HG03442 (cell line): Measurements from ENCODE around the gene ATP10A.
"Not testable (repeated sequence)": the region's sequence is repeated elsewhere in the genome, so short reads cannot be mapped to it uniquely, and the experiment has no call there.

Source experiments
- ATAC-seq: cut with Tn5 transposase; IDR thresholded peaks from one replicate; pipeline ENCODE4 v1.9.1; 2021; ENCODE audit warnings: mild to moderate bottlenecking, moderate library complexity; ENCODE audit not compliant: unreplicated experiment

The ATP10A gene

GRCh38 chr15:25670621-25671020 is 192.5 kb downstream of the ATP10A start:
- ATAC-seq: no peak

GRCh38 chr15:25670025-25670554 is 193.0 kb downstream of the ATP10A start:
- no peak for ATAC-seq

DNA sequence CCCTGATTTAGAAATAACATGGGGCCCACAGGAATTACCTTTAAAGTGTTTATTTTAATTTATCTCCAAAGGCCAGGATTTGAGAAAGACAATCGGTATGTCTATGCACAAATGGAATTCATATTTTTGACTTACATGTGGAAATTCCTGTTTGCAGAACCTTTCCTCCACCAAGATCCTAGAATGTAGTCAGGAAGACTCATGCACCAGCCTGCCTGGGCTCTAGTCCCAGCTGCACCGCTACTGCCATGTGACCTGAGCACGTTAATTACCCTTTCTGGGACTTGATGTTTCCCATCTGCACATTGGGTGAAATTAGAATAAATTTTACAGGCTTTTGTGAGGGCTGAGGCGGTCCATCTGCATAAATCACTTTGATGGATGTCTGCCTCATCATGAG is 194.2 kb downstream of the ATP10A start:
- ATAC-seq: no peak

GRCh38 chr15:25668236-25668795 is 194.8 kb downstream of the ATP10A start:
- no peak for ATAC-seq

DNA sequence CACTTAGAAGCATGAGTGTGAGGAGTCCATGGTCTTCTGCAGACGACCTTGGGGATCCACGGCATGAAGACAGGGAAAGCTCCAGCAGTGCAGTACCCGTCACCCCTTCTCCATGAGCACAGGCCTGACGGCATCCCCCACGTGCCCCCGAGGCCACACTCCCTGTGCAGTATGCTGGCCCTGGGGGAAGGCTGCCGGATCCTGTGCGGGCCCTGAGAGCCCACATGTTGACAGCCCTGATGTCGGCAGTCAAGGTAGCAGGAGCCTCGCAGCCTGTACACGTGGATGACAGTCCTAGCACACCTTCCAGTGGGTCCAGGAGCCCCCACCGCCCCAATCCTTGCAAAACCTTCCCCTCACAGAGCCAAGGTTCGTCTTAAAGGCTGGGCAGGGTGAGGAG is 195.3 kb downstream of the ATP10A start:
- no peak for ATAC-seq

DNA sequence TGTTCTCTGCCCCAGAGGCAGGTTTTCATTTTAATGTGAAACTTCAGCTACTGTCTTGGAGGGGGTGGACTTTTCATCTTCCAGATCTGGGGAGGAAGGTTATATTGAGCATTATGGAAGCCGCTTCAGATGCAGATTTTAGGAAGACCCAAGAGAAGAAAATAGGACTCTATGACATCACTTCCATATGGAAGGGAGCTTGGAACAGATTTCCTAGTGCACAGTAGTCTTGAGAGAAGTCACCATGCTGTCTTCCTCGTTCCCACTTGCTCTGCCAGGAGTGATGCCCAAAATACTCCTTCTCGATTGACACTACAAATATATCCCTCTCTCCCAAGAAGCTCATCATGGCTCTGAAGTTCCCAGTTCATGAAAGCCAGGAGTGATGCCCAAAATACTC is 197.2 kb downstream of the ATP10A start:
- no peak for ATAC-seq

DNA sequence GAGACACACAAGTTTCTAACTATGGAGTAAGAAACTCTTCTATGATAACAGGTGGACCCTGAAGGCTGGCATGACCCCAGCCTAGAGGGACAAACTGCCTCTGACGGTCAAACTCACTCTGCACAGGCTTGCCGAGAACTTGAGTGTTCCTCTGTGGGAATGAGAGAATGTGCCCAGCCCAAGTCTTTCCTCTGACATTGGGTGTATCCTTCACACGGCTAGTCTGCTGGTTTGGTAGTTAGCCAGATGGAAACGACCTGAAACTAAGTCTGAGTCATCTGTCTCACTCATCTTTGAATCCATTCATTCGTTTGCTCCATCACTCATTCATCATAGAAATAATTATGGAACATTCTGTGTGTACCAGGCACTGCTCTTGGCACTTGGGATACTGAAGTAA is 198.4 kb downstream of the ATP10A start:
- ATAC-seq: no peak

GRCh38 chr15:25663515-25663914 is 199.6 kb downstream of the ATP10A start:
- no peak for ATAC-seq

- ATAC-seq: no peak
Observed at GRCh38 chr15:25661898-25662297, 201.2 kb downstream of the ATP10A start.

DNA sequence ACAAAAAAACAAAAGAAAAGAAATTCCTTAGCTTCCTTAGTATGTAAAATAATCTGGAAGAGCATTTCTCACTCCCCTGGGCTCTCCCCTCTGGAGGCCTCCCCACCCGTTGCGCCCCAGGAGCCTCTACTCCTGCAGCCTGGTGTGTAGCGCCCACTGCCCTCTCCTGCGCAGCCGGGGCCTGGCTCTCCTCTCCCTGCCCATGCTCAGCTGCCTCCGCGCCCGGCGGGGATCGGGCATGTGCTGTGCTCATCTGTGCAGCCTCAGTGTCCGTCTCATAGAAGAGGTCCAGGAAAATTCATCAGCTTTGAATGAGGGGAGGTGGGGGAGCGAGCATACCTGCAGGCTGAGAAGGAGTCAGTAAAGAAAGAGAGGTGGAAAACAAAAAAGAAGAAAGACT is 203.9 kb downstream of the ATP10A start:
- ATAC-seq: no peak

GRCh38 chr15:25658560-25658959 is 204.6 kb downstream of the ATP10A start:
- no peak for ATAC-seq

GRCh38 chr15:25655207-25655948 is 207.7 kb downstream of the ATP10A start:
- no peak for ATAC-seq

- ATAC-seq: no peak
Observed at GRCh38 chr15:25653371-25653770, 209.8 kb downstream of the ATP10A start.

DNA sequence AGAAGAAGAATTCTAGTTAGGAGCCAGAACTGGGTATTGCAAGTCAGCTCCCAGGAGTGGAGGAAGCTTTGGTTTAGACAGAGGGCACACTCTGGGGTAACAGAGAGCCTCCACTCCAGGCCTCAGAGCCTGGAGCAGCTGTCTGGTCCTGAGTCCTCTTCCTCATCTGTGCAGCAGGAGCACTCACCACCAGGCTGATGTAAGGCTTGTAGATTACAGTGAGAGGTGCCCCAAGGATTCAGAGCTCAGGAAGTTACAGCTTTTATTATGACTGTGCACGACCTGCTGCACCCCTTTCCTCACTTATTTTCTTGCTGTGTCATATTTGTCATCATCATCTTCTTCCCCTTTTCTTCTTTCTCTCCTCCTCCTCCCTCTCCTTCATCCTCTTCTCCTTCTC is 210.4 kb downstream of the ATP10A start:
- ATAC-seq: no peak

DNA sequence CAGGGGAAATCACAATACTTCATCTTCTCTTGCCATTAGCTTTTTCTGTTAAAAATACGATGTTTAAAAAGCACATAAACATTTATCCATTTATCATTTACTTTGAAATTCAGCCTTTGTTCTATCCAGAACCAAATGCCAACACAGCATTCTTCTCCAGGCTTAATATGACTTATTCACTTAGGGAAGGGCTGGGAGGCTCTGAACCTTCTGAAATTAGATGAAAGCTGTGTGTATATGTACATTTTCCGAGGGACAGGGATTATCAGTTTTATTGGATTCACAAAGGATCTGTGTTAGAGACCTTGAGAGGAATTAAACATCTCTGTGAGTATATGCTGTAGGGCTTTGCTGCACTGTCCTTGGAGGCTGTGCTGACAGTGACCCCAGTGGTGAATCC is 213.7 kb downstream of the ATP10A start:
- ATAC-seq: no peak

- no peak for ATAC-seq
Observed at GRCh38 chr15:25643120-25643519, 220.0 kb downstream of the ATP10A start.

DNA sequence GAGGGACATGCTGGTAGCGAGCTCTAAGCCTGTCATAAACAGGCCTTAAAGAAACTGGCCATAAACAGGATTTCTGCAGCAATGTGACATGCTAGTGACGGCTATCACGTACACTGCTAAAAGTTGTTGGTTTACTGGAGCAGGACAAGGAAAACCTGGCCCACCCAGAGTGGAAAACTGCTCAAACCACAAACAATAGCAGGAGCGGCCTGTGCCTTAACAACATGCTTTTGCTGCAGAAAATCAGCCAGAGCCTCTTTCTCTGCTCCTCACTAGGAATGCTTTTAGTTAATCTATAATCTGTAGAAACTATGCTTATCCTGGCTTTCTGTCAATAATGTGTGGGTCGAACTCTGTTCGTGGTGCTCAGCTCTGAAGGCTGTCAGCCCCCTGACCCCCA is 221.4 kb downstream of the ATP10A start:
- no peak for ATAC-seq

- no peak for ATAC-seq
Observed at GRCh38 chr15:25641361-25641760, 221.8 kb downstream of the ATP10A start.

- ATAC-seq: not testable (repeated sequence)
Observed at GRCh38 chr15:25640959-25641358, 222.2 kb downstream of the ATP10A start.

GRCh38 chr15:25640381-25640780 is 222.7 kb downstream of the ATP10A start:
- no peak for ATAC-seq

GRCh38 chr15:25636486-25636885 is 226.6 kb downstream of the ATP10A start:
- ATAC-seq: not testable (repeated sequence)

DNA sequence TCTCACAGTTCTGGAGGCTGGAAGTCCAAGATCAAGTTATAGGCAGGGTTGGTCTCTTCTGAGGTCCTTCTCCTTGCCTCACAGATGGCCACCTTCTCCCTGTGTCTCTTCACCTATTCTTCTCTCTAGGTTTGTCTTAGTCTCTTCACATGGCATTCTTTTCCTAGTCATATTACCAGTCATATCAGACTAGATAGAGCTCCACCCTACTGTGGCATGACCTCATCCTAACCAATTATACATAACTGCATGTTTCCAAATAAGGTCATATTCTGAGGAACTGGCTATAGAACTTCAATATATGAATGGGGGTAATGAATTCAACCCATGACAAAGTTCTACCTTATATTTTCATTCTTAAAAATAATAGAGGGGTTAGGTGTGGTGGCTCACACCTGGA is 227.9 kb downstream of the ATP10A start:
- no peak for ATAC-seq

DNA sequence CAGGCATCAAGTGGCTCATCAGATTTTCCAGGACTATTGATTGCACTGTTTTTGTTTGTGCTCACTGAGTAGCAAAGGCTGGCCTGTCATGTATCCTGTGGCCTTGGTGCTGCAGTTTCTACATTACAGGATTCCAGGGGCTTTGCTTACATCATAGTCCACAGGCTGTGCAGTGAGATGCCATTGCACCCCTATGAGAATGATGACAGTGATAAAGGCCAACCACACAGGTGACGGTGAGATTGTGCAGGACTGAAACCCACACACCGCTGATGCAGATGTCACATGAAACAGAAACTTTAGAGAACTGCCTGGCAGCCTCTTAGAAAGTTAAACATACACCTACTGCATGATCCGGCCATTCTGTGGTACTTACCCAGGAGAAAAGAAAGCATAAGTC is 229.3 kb downstream of the ATP10A start:
- no peak for ATAC-seq
